ENCODE data around the gene BHLHA15.

BHLHA15 gene

GRCh38 chr7:98254951-98255610 lies 43.8 kb downstream of the BHLHA15 start:
- DNase-seq (ENCODE audit: low read depth): no peak
- H3K4me3 ChIP-seq (ENCODE audit: low read length): no peak overlapping the region
- no peak for TF ChIP-seq CTCF (IDR thresholded peaks at IDR 0.05; ENCODE audit: insufficient read depth, low read depth, low read length, missing control alignments)

- H3K4me3 ChIP-seq (ENCODE audit: low read length): no peak overlapping the region
- no peak for DNase-seq (ENCODE audit: low read depth)
- no peak for TF ChIP-seq CTCF (IDR thresholded peaks at IDR 0.05; ENCODE audit: insufficient read depth, low read depth, low read length, missing control alignments)
Observed at GRCh38 chr7:98256431-98256830, 45.2 kb downstream of the BHLHA15 start.

GRCh38 chr7:98257701-98258100 lies 46.5 kb downstream of the BHLHA15 start:
- no peak for TF ChIP-seq CTCF (IDR thresholded peaks at IDR 0.05; ENCODE audit: insufficient read depth, low read depth, low read length, missing control alignments)
- DNase-seq (ENCODE audit: low read depth): no peak
- no peak overlapping the region for H3K4me3 ChIP-seq (ENCODE audit: low read length)

All from epithelial cell of esophagus (primary cell).